GM19468 (cell line): ENCODE results near the gene ZNF570.
A peak's percentile ranks its signal among the peaks of the same experiment; 100 is the strongest.

Experiments used
- ATAC-seq: cut with Tn5 transposase; IDR thresholded peaks from one replicate; pipeline ENCODE4 v1.9.1; 2021; ENCODE audit warnings: mild to moderate bottlenecking, moderate library complexity, moderate number of reproducible peaks; ENCODE audit not compliant: unreplicated experiment; ENCODE audit errors: extremely low read depth

The ZNF570 gene

DNA sequence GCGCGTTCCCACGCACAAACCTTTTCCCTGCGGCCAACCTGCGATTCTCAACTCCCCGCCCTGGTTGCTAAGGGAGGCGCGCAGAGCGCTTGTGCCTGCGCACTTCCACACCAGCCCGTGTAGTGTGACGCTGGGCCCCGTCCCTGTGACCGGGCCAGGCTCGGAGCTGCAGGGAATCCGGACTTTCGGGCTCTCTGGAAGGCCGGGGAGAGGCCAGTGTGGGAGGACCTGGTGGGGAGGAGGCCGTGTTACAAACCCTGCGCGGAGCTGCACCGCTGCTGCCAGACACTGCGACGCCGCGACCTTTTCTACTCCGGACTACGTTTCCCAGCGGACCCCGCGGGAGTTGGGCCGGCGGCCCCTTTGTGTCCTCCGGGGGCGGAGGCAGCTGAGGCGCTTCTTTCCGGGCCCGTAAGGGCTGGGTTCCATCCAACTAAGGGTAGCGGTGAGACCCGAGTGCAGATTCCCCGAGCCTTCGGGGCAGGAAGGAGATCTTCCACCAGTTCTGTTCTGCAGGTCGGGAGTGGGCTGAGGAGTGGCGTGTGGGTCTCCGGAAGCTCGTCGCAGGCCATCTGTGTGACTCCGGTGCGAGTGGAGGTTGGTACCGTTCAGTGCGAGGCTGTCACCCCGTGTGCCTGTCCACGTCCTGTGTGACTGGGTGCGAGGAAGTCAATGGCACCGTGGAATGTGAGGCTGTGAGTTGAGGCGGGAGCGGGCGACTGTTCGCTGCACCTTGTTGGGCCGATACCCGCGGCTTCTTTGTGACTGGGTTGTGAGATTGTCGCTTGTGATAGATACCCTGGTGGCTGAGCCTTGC, at the start of gene ZNF570:
Gene ZNF570, plus strand, starts transcription at position 396 of the 817 bp plus-strand sequence. CDS start 999 bp downstream, outside the sequence.
- ATAC-seq, result peak; percentile 48

- no peak for ATAC-seq
Observed at GRCh38 chr19:37452500-37453245, 16.5 kb upstream of the ZNF570 start.

DNA sequence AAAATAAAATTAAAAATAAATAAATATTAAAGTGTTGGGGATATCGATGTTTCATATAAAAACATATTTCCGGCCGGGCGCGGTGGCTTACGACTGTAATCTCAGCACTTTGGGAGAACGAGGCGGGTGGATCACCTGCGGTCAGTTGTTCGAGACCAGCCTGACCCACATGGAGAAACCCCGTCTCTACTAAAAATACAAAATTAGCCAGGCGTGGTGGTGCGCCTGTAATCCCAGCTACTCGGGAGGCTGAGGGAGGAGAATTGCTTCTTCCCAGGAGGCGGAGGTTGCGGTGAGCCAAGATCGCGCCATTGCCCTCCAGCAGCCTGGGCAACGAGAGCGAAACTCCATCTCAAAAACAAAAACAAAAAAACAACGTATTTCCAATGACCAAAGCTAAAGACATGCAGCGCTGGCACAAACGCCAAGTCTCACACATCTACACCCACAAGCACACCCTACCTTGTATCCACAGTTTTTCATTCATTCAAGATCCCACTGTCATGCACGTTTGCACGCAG, 2.8 kb upstream of the ZNF570 start:
- no peak for ATAC-seq

GRCh38 chr19:37466798-37467607, 2.2 kb upstream of the ZNF570 start, which contains the start of gene ZNF569:
ZNF569 (minus strand) TSS chr19:37467444; CDS start chr19:37444921, 22,523 bp downstream.
- ATAC-seq, result peak; percentile 31

DNA sequence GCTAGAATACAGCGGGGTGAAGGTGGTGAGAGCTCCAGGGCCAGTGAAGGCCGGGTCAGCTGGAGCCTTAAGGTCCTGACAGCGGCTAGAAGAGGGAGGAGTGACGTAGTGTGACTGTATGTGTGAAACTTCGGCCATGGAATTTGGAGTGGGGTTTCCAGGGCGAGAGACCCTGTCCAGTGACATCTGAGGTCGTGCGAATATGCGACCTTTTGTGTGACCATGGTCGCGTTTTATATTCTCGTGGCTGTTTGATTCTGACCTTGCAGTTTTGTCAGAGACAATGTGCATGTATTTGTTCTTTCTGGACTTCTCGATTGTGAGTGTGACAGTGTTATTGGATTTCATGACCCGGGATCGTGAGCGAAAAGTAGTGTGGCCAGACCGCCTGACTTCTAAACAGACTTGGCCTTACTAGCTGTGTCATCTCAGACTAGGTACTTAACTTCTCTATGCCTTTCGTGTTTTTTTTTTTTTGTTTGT, 1.5 kb upstream of the ZNF570 start:
- no peak for ATAC-seq

DNA sequence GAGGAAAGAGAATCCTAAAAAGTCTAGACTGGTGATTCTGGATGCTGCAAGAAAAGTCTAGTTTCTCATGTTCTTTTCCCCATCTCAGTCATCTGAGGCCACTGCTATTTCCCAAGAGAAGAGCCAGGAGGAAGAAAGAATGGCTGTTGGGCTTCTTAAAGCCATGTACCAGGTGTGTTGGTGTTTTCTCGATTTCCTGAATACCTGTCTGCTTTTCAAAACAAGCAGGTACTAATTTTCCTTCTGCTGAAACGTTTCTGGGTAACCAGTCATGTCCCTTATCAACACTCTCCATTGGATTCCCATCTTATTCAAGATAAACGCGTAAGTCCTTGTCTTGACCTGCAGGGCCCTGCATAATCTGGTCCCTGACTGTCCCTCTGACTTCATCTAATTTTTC, 1.1 kb downstream of the ZNF570 start:
- ATAC-seq, result no peak

GRCh38 chr19:37472165-37472564, 3.0 kb downstream of the ZNF570 start:
- ATAC-seq, result no peak

GRCh38 chr19:37484406-37485168, 15.4 kb downstream of the ZNF570 start:
- ATAC-seq, result no peak

DNA sequence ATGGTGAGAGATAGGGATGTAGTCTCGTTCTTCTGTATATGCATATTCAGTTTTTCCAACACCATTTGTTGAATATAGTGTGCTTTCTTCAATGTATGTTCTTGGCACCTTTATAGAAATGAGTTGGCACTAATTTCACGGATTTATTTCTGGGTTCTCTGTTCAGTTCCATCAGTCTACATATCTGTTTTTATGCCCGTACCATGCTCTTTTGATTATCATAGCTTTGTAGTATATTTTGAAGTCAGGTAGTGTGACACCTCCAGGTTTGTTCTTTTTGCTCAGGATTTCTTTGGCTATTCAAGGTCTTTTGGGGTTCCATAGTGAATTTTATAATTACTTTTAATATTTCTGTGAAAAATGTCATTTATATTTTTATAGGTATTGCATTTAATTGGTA, 23.1 kb downstream of the ZNF570 start:
- ATAC-seq, result no peak

- ATAC-seq, result no peak
Observed at GRCh38 chr19:37505958-37506386, 36.8 kb downstream of the ZNF570 start.

DNA sequence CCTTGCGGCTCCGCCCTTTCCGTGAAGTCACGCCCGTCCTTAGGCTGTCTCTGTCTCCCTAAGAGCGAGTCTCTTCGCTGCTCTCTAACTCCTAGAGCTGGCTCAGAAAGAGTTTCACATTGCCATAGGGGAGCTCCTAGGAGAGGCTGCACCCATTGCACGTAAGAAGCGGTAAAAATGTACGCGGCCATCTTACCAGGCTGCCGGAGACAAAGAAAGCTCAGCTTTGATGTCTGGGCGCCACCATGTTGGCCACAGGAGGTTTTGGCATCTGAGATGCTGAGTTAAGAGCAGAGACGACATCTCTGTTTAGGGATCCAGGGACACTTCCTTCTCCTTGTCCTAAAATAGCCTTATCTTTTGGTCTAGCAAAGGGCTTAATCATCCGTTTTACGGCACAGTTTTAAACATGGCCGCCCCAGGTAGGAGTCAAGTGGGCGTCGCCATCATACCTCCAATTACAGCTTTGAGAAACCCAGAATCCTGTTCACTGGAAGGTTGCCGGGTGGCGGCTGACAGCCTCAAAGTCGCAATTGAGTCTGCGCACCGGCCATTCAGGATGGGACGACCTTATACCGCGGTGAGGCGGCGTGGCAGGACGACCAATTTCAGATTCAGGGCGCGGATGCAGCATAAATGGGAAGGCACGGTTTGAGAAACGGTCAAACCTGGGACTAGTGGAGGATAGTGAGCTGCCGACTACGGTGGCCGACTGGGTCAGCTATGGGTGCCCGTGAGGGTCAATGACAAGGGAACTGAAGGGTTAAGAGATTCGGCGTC, 37.4 kb downstream of the ZNF570 start, which contains the start of gene ZNF793:
Gene ZNF793, plus strand, starts transcription at position 553 of the 780 bp plus-strand sequence. CDS start 16,501 bp downstream, outside the sequence.
- no peak for ATAC-seq

- no peak for ATAC-seq
Observed at GRCh38 chr19:37507167-37507464, 38.0 kb downstream of the ZNF570 start.

DNA sequence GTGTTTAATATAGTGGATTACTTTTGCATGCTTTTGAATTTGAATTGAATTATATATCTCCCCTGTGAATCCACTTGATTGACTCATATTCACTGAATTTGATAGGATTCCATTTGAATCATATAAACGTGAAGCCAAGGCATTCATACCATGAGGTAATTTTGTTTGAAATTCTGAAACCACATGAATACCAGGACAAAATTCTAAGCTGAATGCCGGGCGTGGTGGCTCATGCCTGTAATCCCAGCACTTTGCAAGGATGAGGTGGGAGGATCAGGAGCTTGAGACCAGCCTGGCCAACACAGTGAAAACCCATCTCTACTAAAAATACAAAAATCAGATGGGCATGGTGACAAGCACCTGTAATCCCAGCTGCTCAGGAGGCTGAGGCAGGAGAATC, 42.0 kb downstream of the ZNF570 start:
- no peak for ATAC-seq

DNA sequence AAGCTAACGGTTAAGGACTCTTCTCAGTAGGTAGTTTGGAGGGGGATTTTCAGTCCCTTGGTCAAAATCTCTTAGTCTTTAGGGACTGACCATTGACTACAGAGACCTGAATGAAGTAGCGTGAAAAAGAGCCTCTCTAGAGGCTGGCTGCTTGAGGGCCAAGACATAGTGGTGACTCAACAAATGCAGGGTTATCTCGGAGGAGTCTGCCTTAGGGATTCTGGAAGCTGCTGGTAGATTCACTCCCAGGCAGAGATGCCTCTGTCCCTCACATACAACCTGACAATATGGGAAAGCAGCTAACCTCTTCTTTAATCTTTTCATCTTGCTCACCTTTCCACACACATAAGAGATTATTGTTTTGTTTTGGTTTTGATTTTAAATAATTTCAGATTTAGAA, 42.7 kb downstream of the ZNF570 start:
- ATAC-seq, result no peak

GRCh38 chr19:37513397-37513796, 44.2 kb downstream of the ZNF570 start:
- no peak for ATAC-seq

DNA sequence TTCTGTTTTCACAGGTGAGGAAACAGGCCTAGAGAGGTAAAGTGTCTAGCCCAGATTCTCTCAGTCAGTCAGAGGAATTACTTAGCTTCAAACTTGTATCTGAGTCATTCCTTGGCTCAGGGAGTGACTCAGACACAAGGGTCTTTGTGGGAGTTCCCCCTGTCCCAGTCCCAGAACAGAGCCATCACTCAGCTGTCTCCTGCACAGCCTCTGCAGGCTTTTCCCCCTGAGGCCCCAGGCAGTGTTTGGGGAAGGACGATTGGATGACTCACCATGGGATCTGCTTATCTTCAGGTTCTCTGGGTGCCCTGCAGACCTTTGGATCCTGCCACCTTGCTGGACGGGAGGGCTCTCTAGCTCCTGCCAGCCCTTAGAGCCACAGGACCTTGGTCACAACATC, 50.7 kb downstream of the ZNF570 start:
- no peak for ATAC-seq

DNA sequence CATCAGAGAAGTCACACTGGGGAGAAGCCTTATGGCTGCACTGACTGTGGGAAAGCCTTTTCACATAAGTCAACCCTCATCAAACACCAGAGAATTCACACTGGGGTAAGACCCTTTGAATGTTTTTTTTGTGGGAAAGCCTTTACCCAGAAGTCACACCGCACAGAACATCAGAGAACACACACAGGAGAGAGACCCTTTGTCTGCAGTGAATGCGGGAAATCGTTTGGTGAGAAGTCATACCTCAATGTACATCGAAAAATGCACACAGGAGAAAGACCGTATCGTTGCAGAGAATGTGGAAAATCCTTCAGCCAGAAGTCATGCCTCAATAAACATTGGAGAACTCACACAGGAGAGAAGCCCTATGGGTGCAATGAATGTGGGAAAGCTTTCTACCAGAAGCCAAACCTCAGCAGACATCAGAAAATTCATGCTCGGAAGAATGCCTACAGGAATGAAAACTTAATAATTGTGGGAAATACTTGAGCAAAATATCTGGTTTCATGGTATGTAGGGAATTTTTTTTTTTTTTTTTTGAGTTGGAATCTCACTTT, 68.3 kb downstream of the ZNF570 start:
- no peak for ATAC-seq
